ENCODE results near the gene NOL6.
"Not testable (repeated sequence)": the region's sequence is repeated elsewhere in the genome, so short reads cannot be mapped to it uniquely, and the experiment has no call there.

Gene NOL6

DNA sequence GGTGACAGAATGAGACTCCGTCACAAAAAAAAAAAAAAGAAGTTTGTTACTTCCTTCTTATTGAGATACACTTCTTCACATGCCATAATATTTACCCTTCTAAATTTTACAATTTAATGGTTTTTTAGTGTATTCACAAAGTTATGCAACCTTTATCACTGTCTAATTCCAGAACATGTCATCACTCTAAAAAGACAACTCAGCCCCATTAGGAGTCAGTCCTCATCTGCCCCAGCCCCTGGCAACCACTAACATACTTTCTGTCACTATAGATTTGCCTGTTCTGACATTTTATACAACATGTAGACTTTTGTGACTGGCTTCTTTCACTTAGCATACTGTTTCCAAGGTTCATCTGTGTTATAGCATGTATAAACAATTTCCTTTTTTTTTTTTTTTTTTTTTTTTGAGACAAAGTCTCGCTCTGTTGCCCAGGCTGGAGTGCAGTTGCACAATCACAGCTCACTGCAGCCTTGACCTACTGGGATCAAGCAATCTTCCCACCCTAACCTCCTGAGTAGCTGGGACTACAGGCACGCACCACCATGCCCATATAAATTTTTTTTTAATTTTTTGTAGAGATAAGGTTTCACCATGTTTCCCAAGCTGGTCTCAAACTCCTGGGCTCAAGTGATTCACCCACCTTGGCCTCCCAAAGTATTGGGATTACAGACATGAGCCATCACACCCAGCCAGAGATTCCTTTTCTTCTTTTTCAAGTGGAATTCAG, 44.3 kb downstream of the NOL6 start:
- DNase-seq = no peak

DNA sequence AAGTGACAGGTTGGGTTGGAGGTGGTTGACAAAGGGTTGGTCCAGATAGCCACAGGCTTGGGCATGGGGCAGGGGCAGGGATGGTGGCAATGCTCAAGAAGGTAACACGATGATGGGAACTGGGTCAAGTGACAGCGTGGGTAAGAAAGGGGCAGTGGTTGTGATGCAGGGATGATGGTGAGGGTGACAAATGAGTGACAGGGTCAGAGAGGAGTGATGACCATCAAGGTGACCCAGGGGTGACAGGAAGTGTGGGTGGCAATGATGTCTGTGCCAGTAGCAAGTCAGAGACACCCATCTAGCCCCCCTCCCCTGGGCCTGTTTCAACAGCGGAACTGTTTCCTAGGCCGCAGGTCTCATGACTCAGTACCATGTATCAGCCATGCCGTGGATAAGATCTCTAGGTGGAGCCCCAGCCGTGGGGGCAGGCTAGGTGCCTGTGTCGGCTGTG, 46.9 kb downstream of the NOL6 start:
- DNase-seq = peak; percentile 51

DNA sequence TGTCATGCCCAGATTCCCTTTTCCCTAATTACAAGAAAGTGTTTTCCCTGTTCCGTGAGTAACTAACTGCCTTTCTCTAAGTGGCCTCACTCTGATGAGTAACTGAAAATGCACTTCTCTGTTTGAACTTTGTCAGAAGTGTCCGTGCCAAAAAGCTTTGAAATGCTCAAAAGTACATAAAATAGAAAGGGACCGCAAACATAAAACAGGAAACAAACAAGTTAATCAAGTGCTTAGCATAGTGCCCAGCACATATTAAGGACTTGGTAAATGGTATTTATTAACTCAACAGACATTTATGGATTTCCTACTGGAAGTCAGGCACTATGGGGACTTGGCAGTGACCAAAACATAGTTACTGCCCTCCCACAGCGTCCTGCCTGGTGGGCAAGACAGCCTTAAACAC, 48.6 kb downstream of the NOL6 start:
- no peak for DNase-seq

DNA sequence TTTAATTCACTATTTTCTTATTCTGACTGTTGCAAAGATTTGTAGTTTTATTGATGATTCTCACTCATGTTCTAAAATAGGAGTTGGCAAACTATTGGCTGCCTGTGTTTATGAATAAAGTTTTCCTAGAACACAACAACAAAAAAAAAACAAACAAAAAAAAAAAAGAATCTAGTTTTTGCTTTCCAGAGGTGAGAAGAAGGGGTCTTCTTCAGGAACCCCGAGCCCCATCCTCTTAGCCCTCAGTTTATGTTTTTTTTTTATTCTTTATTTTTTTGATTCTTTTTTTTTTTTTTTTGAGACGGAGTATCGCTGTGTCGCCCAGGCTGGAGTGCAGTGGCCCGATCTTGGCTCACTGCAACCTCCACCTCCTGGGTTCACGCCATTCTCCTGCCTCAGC, 49.2 kb downstream of the NOL6 start:
- not testable (repeated sequence) for DNase-seq

DNA sequence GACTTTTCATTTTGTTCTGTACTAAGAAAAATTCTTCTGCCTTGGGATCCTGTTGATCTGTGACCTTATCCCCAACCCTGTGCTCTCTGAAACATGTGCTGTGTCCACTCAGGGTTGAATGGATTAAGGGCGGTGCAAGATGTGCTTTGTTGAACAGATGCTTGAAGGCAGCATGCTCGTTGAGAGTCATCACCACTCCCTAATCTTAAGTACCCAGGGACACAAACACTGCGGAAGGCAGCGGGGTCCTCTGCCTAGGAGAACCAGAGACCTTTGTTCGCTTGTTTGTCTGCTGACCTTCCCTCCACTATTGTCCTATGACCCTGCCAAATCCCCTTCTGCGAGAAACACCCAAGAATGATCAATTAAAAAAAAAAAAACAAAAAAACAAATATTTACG, 49.7 kb downstream of the NOL6 start:
- not testable (repeated sequence) for DNase-seq

DNA sequence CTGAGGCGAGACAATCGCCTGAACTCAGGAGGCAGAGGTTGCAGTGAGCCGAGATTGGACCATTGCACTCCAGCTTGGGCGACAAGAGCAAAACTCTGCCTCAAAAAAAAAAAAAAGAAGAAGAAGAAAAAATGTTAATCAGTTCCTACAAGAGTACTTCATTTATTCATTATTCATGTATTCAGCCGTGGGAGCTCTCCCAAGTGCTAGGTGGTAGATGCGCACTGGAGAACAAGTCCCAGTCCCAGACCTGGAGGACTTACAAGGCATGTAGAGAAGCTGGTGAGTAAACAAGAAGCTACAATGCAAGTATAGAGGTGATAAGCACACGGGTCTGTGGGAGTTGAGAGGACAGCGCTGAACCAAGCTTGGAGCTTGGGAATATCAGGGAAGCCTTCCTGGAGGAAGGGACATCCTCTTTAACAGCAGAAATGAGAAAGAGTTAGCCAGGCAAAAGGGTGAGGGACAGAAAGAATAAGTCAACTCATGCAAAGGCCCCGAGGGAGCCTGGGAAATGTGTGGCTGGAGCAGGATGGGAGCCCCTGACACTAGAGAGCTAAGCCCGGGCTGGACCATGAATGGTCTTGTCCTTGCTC, 53.9 kb downstream of the NOL6 start:
- no peak for DNase-seq

DNA sequence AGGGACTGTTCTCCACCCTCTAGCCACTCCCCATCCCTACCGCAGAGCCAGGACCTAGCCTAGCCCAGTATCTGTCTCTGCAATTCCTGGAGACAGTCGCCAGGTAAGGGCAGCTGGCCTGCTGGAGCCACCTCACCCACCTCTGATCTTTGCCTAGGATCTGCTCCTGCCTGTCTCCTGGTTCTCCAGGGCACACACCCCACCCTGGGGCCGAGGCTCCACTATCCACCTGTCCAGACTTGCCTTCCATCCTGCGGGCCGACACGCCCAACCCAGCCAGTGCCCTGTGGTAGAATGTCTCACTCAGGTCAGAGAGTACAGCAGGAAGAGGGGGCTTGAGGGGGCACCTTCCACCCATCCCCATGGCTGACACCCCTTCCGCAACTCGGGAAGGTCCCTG, 55.6 kb downstream of the NOL6 start:
- DNase-seq = no peak

DNA sequence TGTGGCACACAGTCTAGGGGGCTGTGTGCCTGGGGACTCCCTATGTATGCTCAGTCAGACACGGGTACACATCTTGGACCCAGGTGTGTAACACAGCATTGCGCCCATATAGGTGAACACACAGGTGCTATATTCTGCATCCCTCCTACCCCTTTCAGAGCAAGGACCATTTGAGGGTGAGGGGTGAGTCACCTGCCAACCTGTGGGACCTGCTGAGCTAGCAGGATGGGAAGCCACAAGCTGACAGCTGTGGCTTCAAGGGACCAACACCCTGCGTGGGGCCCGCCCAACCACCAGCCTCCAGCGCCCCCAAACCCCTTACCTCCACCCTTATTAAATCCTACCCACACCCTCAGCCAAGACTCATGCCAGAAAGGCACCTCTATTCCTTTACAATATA, 56.7 kb downstream of the NOL6 start:
- no peak for DNase-seq

DNA sequence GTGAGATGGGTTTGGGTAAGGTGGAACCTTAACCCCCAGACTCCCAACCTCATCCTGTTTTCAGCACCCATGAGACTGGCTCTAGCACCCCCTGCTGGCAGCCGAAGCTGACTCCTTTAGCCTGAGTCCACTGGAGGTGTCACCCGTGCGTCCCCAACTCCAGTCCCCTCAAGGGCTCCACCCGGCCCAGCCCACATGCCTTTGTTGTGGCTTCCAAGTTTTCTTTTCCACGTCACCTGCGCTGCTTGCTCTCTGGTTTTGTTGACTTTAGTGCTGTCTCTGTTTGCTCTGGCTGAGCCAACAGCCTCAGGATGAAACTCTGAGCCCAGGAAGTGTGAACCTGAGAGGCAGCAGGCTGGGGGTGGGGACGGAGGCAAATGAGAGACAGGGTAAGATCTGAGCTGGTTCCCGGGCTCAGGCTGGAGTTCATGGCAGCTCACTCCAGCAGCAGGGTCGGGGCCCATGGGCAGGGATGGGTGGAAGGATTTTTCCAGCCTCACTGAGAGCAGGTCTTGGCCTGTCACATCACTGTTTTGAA, 58.2 kb downstream of the NOL6 start:
- peak; percentile 98 for DNase-seq

DNA sequence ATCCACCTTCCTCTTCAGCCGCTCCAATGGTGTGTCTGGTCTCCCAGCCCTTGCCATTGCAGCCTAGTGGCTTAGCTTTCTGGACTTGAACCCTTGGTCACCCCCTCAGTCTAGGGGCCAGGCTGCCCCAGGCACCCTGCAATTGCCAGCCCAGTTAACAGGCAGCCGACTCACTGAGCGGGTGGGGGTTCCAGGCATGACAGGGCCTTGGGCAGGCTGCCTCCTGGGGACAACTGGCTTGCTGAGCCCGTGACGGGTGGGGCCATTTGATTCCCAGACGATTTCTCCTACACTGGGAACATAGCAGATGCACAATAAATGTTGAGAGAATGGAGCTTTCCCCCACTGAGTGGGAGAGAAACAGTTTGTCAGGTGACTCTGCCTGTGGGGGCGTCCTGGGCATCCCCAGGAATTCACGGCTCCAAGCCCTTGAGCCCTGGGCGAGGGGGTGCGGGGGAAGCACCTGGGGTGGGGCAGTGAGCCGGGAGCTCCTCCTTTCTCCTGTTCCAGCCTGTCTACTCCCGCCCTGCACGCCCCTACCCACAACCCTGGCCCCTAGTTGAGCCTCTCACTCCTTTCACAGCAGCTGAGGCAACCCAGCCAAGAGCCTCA, 58.7 kb downstream of the NOL6 start:
- DNase-seq = no peak

DNA sequence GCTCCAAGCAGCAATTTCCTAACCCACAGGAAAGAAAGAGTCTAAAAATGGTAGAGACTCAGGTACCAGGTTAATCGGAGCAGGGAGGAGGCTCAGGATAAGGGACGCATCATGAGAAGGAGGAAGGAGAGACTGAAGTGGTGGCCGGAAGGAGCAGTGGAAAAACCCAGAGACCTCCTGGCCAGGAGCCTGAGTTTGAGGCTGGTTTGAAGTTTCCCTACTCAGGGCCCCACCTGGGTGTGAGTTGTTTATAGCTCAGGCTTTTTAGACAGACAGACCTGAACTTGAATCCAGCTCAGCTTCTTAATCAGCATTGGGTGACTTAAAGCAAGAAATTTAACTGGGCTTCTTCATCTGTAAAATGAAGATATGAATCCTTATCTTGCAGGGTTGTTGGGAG, 59.5 kb downstream of the NOL6 start:
- no peak for DNase-seq
